ENCODE results near the gene ZBTB37. TPM values are rescaled to one million over a fixed set of nuclear protein-coding genes. Genes with fewer than 3 reads are reported as not detected.

Gene ZBTB37
- total RNA-seq, 1 experiment from 2014 or later: 12.0 TPM

DNA sequence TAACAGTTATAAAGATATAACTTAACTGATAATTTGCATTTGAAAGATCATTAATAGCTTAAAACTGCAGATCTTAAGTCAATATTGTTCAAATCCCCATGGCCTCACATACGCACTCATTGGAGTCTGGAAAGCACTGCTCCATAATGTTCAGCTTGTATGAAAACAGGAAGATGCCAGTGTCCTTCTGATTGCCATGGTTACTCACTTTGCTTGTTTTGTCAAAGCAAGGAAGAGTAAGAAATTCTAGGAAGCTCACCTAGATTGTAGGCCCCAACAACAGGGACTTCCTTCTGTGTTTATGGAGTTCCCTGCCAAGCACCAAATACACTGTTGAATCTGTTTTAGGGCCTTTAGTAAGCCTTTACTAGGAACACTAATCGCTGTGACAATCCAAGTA lies 11.3 kb upstream of the ZBTB37 start:
- DNase-seq: no peak
- H2BK120ac ChIP-seq (ENCODE audit: low read depth, low read length, poor library complexity, severe bottlenecking): no peak overlapping the region
- no peak overlapping the region for H2BK20ac ChIP-seq (ENCODE audit: low read depth, low read length, poor library complexity, severe bottlenecking)
- H4K91ac ChIP-seq (ENCODE audit: insufficient read length, low read depth, low read length): no peak overlapping the region
- H4K20me1 ChIP-seq (ENCODE audit: control insufficient read depth, insufficient read depth, insufficient read length): no peaks in the 10 kb centered on the region
- no peak overlapping the region for H3K18ac ChIP-seq (ENCODE audit: insufficient read length, low read depth, low read length)
- no peak overlapping the region for H2BK12ac ChIP-seq (ENCODE audit: insufficient read length, low read depth, low read length)
- H3K27me3 Mint-ChIP-seq (ENCODE audit: low read depth): no peaks in the 10 kb centered on the region
- peaks cover 9 to 10% of the 10 kb centered on the region in 2 experiments for H3K4me1 Mint-ChIP-seq
- H2AK5ac ChIP-seq (ENCODE audit: insufficient read length, low read length): no peak overlapping the region
- no peak overlapping the region for H3K23ac ChIP-seq (ENCODE audit: insufficient read length, low read depth, low read length)
- peaks cover 24 to 69% (median 54%) of the 10 kb centered on the region in 3 experiments for H3K36me3 Mint-ChIP-seq (ENCODE audit: insufficient read depth in 1 of 3, low read depth in 3 of 3)
- H3K23me2 ChIP-seq (ENCODE audit: insufficient read length, low read depth, low read length, poor library complexity, severe bottlenecking): no peaks in the 10 kb centered on the region
- H3K27me3 ChIP-seq (ENCODE audit: insufficient read depth, low read length): no peaks in the 10 kb centered on the region
- H3K79me1 ChIP-seq (ENCODE audit: insufficient read depth, low read depth, low read length, poor library complexity, severe bottlenecking): no peaks in the 10 kb centered on the region
- no peak overlapping the region for H4K5ac ChIP-seq (ENCODE audit: insufficient read length, low read depth, low read length)
- no peak overlapping the region for H3K27ac Mint-ChIP-seq
- no peak overlapping the region for H3K4me3 Mint-ChIP-seq
- TF ChIP-seq, protein P1, sequence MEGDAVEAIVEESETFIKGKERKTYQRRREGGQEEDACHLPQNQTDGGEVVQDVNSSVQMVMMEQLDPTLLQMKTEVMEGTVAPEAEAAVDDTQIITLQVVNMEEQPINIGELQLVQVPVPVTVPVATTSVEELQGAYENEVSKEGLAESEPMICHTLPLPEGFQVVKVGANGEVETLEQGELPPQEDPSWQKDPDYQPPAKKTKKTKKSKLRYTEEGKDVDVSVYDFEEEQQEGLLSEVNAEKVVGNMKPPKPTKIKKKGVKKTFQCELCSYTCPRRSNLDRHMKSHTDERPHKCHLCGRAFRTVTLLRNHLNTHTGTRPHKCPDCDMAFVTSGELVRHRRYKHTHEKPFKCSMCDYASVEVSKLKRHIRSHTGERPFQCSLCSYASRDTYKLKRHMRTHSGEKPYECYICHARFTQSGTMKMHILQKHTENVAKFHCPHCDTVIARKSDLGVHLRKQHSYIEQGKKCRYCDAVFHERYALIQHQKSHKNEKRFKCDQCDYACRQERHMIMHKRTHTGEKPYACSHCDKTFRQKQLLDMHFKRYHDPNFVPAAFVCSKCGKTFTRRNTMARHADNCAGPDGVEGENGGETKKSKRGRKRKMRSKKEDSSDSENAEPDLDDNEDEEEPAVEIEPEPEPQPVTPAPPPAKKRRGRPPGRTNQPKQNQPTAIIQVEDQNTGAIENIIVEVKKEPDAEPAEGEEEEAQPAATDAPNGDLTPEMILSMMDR (conservative IDR thresholded peaks at IDR 0.05): no peak
- no peak overlapping the region for H4K8ac ChIP-seq (replicated peaks; ENCODE audit: insufficient read length, low read depth, low read length)
- H2BK15ac ChIP-seq (ENCODE audit: low read depth, low read length): no peak overlapping the region
- H3K9me3 Mint-ChIP-seq: no peaks in the 10 kb centered on the region
- H3K4me1 ChIP-seq (ENCODE audit: insufficient read depth, low read length): no peaks in the 10 kb centered on the region; the same call in 1 of the 2 replicates
- no peak overlapping the region for H3T11ph ChIP-seq (ENCODE audit: low read length)
- H3K56ac ChIP-seq (ENCODE audit: insufficient read length, low read depth, low read length): no peak overlapping the region
- no peak overlapping the region for H3K9ac ChIP-seq (ENCODE audit: extremely low read depth, insufficient read length, low read length)
- no peak overlapping the region for H3K14ac ChIP-seq (ENCODE audit: insufficient read depth, low read length)
- H3K4ac ChIP-seq (ENCODE audit: low read depth, low read length): no peak overlapping the region
- no peak overlapping the region for H2BK5ac ChIP-seq (ENCODE audit: insufficient read length, low read length)
- H2AFZ ChIP-seq (ENCODE audit: low read length): no peak overlapping the region
- no peak overlapping the region for H3K27ac ChIP-seq (ENCODE audit: insufficient read length, low read depth, low read length)
- no peaks in the 10 kb centered on the region for H3K9me3 ChIP-seq (ENCODE audit: control insufficient read depth, low read depth, low read length)
- H3K79me2 ChIP-seq (ENCODE audit: insufficient read depth, low read length): no peaks in the 10 kb centered on the region
- no peak overlapping the region for H3K4me2 ChIP-seq (ENCODE audit: insufficient read depth, insufficient read length, low read length)
- WGBS (ENCODE audit: extremely low coverage, insufficient read length, low lambda C conversion rate): no CpG with 5 or more reads among the region's 2 CpGs
